ENCODE results near the gene SUPT20H.
"Not testable (repeated sequence)": the region's sequence is repeated elsewhere in the genome, so short reads cannot be mapped to it uniquely, and the experiment has no call there.

Gene SUPT20H

GRCh38 chr13:37069597-37070103 is 10.2 kb upstream of the SUPT20H start:
- no peak for FAIRE-seq

DNA sequence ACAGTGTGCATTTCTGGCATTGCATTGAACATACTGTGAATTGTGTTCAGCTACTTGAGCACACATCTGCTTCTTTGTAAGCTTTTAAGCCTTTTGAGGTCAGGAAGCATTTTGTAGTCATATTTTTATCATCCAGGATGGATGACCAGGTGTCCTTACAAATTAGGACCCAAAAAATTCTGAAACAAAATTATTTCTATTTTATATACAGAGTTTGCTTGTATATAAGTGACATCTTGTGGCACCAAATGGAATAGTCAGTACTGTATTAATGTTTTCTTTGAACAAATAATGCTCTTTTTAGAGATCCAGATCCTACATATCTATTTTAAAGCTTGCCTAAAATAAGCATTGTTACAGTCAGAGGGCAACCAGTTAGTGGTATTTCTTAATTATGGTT is 9.5 kb upstream of the SUPT20H start:
- FAIRE-seq, result no peak

- FAIRE-seq, result no peak
Measured at GRCh38 chr13:37067874-37068273, 8.4 kb upstream of the SUPT20H start.

- no peak for FAIRE-seq
Measured at GRCh38 chr13:37065890-37066526, 6.5 kb upstream of the SUPT20H start.

GRCh38 chr13:37059848-37060192 is 332 bp upstream of the SUPT20H start:
- no peak for FAIRE-seq

- FAIRE-seq, result not testable (repeated sequence)
Measured at GRCh38 chr13:37056228-37056627, 3.3 kb downstream of the SUPT20H start.

DNA sequence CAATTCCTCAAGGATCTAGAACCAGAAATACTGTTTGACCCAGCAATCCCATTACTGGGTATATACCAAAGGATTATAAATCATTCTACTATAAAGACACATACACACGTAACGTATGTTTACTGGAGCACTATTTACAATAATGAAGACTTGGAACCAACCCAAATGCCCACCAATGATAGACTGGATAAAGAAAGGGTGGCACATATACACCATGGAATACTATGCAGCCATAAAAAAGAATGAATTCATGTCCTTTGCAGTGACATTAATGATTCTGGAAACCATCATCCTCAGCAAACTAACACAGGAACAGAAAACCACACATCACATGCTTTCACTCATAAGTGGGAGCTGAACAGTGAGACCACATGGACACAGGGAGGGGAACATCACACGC is 6.4 kb downstream of the SUPT20H start:
- not testable (repeated sequence) for FAIRE-seq

DNA sequence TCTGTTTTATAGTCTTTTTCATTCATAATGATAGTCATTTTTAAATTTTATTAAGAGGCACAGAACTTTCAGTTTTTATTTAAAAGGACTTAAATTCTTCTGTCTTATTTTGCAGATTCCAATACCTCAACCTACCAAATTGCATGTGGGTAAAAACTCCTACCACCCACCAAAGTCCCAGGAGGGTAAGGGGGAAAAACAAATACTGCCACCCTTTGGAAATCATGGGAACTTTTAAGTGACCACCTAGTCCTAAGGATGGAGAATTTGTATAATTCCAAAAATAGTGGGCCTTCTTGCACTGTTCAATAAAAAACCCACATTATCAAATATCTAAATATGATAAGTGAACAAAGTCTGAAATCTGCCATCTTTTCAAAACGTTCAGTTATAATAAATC is 9.7 kb downstream of the SUPT20H start:
- no peak for FAIRE-seq

DNA sequence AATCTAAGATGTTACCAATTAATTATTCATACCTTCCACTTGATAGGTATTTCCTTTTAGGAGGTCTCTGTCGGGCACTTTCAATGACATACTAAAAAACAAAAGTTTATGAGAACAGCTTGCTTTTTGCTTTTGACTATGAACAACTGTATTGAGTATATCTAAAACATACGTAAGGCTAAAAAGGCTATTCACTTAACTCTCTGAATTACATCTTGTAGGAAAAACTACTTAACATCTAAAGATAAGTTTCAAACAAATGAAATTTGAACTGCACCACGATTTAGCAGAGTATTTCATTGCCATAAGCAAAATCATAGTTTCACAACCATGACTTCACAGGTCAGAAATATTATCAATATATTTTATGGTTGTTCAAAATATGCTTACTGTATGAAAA is 11.6 kb downstream of the SUPT20H start:
- FAIRE-seq, result no peak

- no peak for FAIRE-seq
Measured at GRCh38 chr13:37047032-37047431, 12.5 kb downstream of the SUPT20H start.

- FAIRE-seq, result peak; percentile 35
Measured at GRCh38 chr13:37046062-37046461, 13.4 kb downstream of the SUPT20H start.

DNA sequence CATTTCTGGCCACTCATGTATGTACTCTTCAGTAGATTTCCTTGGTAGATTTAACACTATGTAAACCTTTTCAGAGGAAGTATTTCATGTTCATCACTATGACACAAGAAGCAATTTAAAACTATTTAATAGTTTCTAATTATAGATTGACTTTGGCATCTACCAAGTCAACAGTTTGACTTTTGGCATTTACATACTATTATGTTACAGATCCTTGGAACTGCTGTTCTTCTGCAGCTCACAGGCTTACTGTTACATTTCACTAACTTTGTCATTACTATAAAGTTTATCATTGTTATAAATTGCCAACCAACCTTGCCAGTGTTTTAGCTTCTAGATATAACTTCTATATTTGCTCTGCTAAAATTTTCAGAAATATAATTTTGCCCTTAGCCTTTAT is 18.7 kb downstream of the SUPT20H start:
- no peak for FAIRE-seq

GRCh38 chr13:37039896-37040295 is 19.6 kb downstream of the SUPT20H start:
- FAIRE-seq, result no peak

- FAIRE-seq, result no peak
Measured at GRCh38 chr13:37037241-37037640, 22.2 kb downstream of the SUPT20H start.

DNA sequence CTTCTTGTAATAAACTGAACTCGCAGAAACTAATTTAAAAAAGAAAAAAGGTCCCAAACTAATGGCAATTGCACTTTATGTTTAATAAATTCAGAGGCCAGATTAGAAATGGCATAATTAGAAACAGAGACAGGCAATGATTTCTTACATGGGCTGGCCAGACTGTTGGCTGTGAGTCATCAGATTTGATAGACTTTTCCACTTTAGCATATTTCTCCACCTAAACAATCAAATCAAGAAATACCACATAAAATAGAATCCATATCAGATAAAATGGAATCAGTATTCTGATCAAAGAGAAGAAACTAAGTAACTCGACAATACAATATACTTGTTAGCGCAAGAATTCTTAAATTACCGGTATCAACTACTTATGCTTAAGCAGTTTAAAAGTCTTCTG is 29.9 kb downstream of the SUPT20H start:
- no peak for FAIRE-seq

DNA sequence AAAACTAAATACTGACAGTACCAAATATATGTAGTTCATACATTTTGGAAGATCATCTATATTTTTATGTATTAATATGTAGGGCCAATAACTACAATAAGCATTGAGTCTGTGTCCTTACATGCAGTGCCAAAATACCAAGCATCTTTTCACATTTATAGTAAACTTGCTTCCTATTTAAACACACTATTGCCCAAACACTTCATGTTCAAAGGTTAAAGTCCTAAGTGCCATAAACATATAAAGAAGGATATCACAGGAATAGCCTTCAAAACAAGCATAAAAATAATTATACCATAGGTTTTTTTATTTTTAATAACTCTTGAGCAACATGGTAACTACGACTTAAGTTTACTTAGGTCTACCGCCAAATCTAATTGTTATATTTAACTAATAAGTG is 31.8 kb downstream of the SUPT20H start:
- FAIRE-seq, result no peak

DNA sequence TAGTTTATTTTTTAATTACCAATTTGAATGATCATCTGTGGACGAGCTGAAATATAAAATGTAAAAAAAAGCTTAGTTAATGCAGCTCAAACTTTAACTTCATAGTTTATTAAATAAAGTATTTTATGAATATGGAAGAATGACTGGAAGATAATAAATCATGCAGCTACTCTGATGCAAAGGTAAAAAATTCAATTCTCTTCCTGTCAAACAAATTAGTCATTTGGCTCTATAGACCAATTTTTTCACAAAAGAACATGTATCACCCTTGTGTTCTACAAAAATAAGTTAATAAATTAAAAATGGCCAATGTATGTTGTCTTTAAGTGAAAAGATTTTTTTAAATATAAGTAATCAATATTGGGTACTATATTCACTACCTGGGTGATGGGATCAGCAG is 32.7 kb downstream of the SUPT20H start:
- FAIRE-seq, result no peak

DNA sequence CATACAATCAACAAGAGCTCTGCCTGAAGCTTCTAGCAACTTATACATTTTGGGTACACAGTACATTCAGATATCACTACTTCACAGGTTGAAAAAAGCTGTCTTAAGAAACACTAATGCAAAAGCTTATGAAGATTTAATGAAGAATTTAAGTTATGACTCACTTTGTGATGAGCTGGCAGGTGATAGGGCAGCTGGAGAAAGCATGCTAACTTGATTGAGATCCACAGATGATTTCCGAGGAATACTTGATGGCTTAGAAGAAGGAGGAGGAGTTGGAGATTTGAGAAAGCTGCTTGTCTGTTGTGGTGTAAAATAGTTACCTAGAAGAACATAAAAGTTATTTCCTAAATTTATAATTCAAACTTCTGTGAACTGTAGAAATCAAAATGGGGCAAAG is 35.6 kb downstream of the SUPT20H start:
- no peak for FAIRE-seq

DNA sequence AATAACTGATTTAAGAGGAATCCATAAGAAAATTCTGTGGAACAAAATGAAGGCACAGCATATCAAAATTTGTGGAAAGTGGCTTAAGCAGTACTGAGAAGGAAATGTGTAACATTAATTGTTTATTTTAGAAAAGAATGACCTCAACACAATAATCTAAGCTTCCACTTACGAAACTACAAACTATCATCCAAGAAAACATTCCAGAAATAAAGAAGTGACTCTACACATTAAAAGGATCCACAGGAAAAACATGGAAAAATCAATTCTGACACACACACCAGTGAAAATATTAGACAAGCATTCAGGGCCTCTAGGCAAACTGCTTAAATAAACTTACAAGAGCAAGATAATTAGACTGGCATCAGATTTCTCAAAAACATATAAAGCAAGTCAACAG is 44.9 kb downstream of the SUPT20H start:
- FAIRE-seq, result no peak

DNA sequence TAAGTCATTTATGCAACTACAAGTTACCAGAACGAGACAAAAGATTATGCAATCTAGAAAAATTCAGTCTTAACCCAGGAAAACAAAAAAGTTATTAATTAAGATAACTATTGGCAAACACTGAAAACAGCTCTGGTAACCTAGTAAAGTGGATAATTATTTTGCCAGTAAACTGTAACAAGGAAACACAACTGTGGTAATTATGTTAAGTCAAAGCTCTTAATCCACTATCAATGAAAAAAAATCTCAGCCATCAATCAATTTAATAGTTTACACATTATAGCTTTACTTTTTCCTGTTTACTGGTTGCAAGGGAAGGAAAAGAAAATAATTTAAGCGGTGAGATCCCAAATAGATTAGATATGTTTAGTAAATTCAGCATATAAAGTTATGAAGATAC is 47.7 kb downstream of the SUPT20H start:
- FAIRE-seq, result no peak

DNA sequence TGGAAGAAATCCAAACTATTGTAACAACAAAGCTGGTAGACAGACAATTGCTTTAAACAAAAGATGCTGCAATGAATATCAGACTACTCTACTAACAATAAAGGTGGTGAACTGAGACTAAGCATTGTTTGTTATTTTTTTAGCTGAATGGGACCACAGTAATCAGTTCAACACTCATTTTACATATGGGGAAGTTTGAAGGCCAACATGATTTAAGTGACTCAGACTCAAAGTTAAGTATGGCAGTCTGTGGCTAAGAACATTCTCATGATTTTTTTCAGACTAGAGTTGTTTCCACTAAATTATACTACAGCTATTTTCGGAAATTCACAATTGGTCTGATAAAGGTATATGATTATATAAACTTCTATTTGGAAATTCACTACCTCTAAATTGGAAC is 48.5 kb downstream of the SUPT20H start:
- FAIRE-seq, result no peak

DNA sequence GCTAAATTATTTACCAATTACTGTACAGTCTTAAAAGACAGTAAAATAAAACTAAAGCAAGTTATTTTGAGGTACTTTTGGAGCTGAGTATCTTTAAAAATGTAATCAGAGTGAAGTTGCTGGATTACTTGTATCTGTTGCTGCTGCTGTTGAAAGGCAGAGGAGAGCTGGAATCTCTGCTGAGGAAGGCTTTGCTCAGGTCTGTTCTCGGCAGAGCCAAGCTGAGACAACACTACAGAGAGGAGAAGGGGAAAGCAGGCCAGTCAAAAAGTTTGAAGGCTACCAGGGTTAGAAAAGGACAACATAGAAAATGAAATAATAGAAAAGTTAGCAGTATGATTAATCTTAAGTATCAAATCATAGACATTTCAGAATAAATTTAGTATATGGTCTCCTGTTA is 49.1 kb downstream of the SUPT20H start:
- no peak for FAIRE-seq

DNA sequence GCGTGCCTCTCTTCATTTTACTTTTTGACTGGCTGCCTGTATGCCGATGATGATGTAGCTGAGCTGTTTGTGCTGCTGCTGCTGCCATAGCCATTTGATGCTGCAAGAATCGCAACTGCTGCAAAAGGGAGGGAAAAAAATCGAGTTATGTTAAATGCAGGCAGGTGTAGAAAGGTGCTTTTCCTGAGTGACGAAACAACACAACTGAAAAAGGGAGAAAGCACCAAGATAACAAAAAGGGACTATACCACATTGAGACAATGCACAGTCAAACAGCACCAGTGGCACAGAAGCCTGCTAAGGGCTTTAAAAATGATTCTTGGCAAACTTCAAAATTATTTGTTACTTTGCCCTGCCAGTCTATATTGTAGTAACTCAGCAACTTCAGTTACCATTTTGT is 49.8 kb downstream of the SUPT20H start:
- FAIRE-seq, result no peak

GRCh38 chr13:37001921-37002250 is 57.6 kb downstream of the SUPT20H start:
- no peak for FAIRE-seq

GRCh38 chr13:36999054-36999714 is 60.3 kb downstream of the SUPT20H start, which contains the start of gene ALG5:
Gene ALG5 (minus strand): TSS chr13:36999340. CDS start chr13:36999300, 40 bp downstream.
- FAIRE-seq, result no peak

Measured in endometrium (tissue), 2 donors.